NB4 (cell line): ENCODE data around the gene HOXC6.

Experiments used
- DNase-seq: peaks from one replicate; pipeline ENCODE4 v3.0.0; 2010; ENCODE audit warnings: low read depth
- H3K4me3 ChIP-seq: one replicate; pipeline ENCODE4 v1.5.1; 2011; ENCODE audit warnings: mild to moderate bottlenecking, low read depth, low read length, moderate library complexity
- MYC ChIP-seq: IDR thresholded peaks from 2 replicates; pipeline ENCODE4 v1.6.1; 2011; ENCODE audit warnings: low read depth, low read length
- POLR2A ChIP-seq: IDR thresholded peaks from 2 replicates; pipeline ENCODE4 v1.6.1; 2011; ENCODE audit warnings: mild to moderate bottlenecking; ENCODE audit not compliant: insufficient read length; ENCODE audit errors: extremely low read depth
- TF ChIP-seq, protein P1 (sequence below): IDR thresholded peaks from 2 replicates; pipeline ENCODE4 v1.6.1; 2011; ENCODE audit warnings: low read depth, low read length
- TF ChIP-seq, protein P2 (sequence below): IDR thresholded peaks from one replicate; pipeline ENCODE4 v1.5.1; 2012; ENCODE audit warnings: low read depth, low read length

HOXC6 gene

DNA sequence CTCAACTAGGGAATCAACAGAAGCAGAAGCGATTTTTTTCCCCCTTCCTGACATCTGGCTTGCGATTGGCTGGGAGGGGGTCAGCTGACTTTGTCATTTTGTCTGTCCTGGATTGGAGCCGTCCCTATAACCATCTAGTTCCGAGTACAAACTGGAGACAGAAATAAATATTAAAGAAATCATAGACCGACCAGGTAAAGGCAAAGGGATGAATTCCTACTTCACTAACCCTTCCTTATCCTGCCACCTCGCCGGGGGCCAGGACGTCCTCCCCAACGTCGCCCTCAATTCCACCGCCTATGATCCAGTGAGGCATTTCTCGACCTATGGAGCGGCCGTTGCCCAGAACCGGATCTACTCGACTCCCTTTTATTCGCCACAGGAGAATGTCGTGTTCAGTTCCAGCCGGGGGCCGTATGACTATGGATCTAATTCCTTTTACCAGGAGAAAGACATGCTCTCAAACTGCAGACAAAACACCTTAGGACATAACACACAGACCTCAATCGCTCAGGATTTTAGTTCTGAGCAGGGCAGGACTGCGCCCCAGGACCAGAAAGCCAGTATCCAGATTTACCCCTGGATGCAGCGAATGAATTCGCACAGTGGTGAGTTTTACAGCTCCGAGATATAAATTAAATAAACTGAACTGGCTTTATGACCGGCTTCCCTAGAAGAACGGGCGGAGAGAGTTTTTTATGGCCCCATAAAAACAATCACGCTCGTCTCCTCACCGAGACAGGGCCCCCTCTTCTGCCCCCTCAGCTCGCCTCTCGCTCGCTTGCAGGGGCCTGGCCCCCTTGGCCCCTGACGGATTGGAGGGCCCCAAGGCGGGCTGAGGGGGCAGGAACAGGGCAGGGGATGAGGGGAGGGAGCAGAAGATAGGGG lies at the start of gene HOXC6:
Gene HOXC6 (plus strand): TSS at position 127 of the 888 bp plus-strand sequence. CDS start 82 bp downstream, at position 209.
- DNase-seq, result peak; percentile 78
- TF ChIP-seq, protein P1, sequence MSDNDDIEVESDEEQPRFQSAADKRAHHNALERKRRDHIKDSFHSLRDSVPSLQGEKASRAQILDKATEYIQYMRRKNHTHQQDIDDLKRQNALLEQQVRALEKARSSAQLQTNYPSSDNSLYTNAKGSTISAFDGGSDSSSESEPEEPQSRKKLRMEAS, result no peak
- TF ChIP-seq, protein P2, sequence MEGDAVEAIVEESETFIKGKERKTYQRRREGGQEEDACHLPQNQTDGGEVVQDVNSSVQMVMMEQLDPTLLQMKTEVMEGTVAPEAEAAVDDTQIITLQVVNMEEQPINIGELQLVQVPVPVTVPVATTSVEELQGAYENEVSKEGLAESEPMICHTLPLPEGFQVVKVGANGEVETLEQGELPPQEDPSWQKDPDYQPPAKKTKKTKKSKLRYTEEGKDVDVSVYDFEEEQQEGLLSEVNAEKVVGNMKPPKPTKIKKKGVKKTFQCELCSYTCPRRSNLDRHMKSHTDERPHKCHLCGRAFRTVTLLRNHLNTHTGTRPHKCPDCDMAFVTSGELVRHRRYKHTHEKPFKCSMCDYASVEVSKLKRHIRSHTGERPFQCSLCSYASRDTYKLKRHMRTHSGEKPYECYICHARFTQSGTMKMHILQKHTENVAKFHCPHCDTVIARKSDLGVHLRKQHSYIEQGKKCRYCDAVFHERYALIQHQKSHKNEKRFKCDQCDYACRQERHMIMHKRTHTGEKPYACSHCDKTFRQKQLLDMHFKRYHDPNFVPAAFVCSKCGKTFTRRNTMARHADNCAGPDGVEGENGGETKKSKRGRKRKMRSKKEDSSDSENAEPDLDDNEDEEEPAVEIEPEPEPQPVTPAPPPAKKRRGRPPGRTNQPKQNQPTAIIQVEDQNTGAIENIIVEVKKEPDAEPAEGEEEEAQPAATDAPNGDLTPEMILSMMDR, result no peak
- TF ChIP-seq MYC, result no peak
- no peak for TF ChIP-seq POLR2A
- peak within 1 kb of the TSS; percentile 70 for H3K4me3 ChIP-seq

DNA sequence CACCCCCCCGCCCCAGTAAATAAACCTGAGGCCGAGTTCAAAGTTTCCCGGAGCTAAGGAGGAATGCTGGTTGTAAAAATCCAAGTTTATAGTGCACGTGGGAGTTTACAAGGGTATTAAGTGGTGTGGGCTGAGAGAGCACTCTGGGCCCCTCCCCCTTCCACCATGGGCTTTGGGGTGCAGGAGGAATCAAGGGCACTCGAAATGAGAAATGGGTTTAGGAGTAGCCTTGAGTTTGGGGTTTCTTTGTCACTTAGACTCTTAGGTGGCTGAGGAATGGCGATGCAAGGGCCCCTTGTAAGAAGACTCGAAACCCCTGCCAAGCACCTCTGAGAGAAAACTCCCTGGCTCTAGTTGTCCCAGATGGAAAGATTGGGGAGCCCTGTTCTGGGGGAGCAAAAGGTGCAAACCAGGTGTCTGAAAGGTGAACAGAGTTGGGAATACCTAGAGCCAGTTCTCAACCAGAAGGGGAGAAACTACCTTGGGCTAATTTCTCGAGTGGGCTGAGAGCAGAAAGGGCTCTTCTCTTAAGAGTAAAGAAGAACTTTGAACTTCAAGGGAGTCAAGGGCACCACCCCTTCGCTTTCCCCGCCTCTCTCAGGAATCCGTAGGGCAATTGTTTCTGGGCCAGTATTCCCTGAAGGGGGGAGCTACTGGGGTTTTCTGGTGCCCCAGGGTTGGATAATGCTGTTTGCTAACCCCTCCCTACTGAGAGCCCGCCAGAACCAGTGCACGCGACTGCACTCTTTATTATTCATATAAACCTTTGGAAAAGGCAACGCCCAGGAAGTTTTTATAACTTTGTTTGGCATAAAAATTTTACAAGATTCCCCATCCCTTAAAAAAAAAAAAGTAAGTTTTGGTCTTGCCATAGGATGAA lies 49.5 kb upstream of the HOXC6 start:
- DNase-seq, result no peak
- H3K4me3 ChIP-seq, result no peak overlapping the region
- TF ChIP-seq, protein P1, result no peak
- no peak for TF ChIP-seq MYC
- TF ChIP-seq POLR2A, result no peak
- TF ChIP-seq, protein P2, result no peak

DNA sequence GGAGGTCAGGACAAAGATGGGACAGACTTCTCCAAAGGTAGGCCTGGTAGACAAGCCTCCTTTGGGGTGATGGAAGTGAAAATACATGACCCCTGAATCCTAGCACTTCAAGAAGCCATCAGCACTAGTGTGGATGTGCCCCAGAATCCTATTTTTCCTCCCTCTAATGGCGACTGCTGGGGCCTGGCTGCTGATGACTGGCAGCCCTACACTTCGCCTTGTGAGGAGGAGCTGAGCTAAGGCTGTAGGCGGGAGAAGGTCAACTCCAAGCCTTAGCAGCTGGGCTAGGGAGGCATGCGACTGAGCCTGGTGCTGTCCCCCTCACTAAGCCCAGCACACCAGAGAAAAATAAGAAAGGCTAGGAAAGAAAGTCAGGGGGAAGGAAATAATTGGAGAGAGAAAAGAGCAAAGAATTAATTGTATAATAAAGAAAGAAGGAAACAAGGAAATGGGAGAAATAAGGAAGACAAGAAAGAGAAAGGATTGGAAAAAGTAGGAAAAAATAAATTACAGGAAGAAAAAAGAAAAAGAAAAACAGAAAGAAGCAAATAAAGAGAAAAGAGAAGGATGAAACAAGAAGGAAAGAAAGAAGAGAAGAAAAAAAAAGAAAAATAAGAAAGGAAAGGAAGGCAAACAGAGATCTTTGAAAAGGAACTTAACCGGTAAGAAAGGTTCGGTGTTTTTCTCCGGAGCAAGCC lies 48.0 kb upstream of the HOXC6 start:
- TF ChIP-seq MYC (no peak), POLR2A (no peak)
- TF ChIP-seq, protein P2, result no peak
- TF ChIP-seq, protein P1, result no peak
- no peak overlapping the region for H3K4me3 ChIP-seq
- DNase-seq, result no peak

DNA sequence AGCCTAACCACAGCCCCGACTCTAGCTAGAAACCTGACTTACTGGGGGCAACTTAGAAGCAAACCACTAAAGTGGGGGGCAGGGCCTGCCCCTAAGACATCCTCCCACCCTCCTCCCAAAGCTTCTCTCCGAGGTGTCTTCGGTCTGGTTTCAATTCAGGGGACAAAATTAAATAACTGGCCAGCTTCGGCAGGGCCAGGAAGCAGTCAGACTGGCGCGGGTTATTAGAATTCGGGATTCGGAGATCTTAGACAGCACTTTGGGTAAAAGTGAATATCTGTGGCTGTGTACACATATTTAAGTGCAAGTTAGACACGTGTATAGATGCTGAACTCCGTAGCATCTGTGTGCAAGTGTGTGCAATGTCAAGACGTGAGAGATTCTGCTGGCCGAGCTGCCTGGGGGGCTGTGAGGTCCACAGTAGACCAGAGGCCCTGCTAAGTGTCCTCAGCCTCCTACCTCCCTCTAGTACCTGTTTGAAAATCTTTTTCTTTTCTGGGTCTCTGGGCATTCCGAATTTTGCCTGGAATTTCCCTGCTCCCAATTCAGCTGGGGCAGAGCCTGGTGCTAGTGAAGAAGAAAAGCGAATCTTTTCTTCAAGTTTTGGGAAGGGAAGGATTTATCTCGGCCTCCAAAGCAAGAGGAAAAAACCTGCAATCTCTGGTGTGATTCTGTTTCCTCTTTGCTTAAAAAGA lies 47.3 kb upstream of the HOXC6 start:
- no peak overlapping the region for H3K4me3 ChIP-seq
- TF ChIP-seq, protein P2, result no peak
- TF ChIP-seq MYC, result no peak
- no peak for TF ChIP-seq POLR2A
- TF ChIP-seq, protein P1, result no peak
- DNase-seq, result no peak
